Common myeloid progenitor, CD34-positive (primary cell): Measurements from ENCODE around the gene OTUD3.
"Not testable (repeated sequence)": the region's sequence is repeated elsewhere in the genome, so short reads cannot be mapped to it uniquely, and the experiment has no call there.

Experiments used
- CTCF ChIA-PET: fragments of 350-600 bp; sonication (Branson Sonifier 250); formaldehyde crosslinking; loops from one replicate; lab custom pipeline; 2021; ENCODE audit warnings: antibody characterized with exemption; lab: Charles Lee
- POLR2A ChIA-PET: fragments of 350-600 bp; sonication (Branson Sonifier 250); formaldehyde crosslinking; loops from one replicate; lab custom pipeline; 2021; ENCODE audit warnings: antibody characterized with exemption; lab: Charles Lee
- DNase-seq, 3 donors: peaks; one replicate each; pipeline versions ENCODE4 v3.0.0 to v3.0.0-alpha.2; 2013
- H3K27ac ChIP-seq, 2 experiments: 1 replicate in 1 of 2; 2 replicates in 1 of 2; pipeline ENCODE4 v1.7.0; 2013; ENCODE audit warnings: inconsistent platforms in 2 of 2, low read length in 2 of 2, mild to moderate bottlenecking in 2 of 2, low read depth in 1 of 2, moderate library complexity in 1 of 2; ENCODE audit not compliant: severe bottlenecking in 2 of 2, insufficient read depth in 1 of 2, poor library complexity in 1 of 2
- H3K27me3 ChIP-seq, 5 experiments: replicated peaks in 2 of 5; 1 replicate in 3 of 5; 2 replicates in 2 of 5; pipeline versions ENCODE4 v1.6.1 to v1.7.0; 2013; ENCODE audit warnings: low read length in 4 of 5, mild to moderate bottlenecking in 2 of 5, moderate library complexity in 2 of 5, inconsistent platforms in 1 of 5; ENCODE audit not compliant: insufficient read depth in 5 of 5, control insufficient read depth in 4 of 5
- H3K36me3 ChIP-seq, 4 experiments: 1 replicate in 2 of 4; 2 replicates in 2 of 4; pipeline versions ENCODE4 v1.6.1 to v1.7.0; 2013; ENCODE audit warnings: low read length in 3 of 4, control low read depth in 1 of 4, mild to moderate bottlenecking in 1 of 4; ENCODE audit not compliant: control insufficient read depth in 4 of 4, insufficient read depth in 4 of 4
- H3K4me1 ChIP-seq, 4 experiments: 1 replicate in 3 of 4; 2 replicates in 1 of 4; pipeline versions ENCODE4 v1.6.1 to v1.7.1; 2013; ENCODE audit warnings: low read length in 3 of 4, mild to moderate bottlenecking in 3 of 4, control low read depth in 1 of 4, inconsistent platforms in 1 of 4, moderate library complexity in 1 of 4; ENCODE audit not compliant: control insufficient read depth in 4 of 4, insufficient read depth in 4 of 4; ENCODE audit errors: control extremely low read depth in 1 of 4
- H3K4me3 ChIP-seq, 7 experiments: 1 replicate in 4 of 7; 2 replicates in 3 of 7; pipeline versions ENCODE4 v1.5.1 to v1.7.0; 2013; ENCODE audit warnings: mild to moderate bottlenecking in 7 of 7, low read length in 6 of 7, moderate library complexity in 6 of 7, inconsistent platforms in 2 of 7, low read depth in 2 of 7, control low read depth in 1 of 7; ENCODE audit not compliant: insufficient read depth in 4 of 7, control insufficient read depth in 1 of 7; ENCODE audit errors: extremely low read depth in 1 of 7
- H3K9me3 ChIP-seq, 5 experiments: 1 replicate in 4 of 5; 2 replicates in 1 of 5; pipeline versions ENCODE4 v1.6.1 to v1.7.1; 2013; ENCODE audit warnings: low read length in 4 of 5, mild to moderate bottlenecking in 2 of 5, inconsistent platforms in 1 of 5, low read depth in 1 of 5, moderate library complexity in 1 of 5; ENCODE audit not compliant: control insufficient read depth in 4 of 5, insufficient read depth in 2 of 5; ENCODE audit errors: control extremely low read depth in 1 of 5
- WGBS: methylation state at CpG from one replicate; pipeline ENCODE4 v1.1.5; 2013; ENCODE audit not compliant: insufficient coverage; 5-methylcytosine and 5-hydroxymethylcytosine counted together

Gene OTUD3

DNA sequence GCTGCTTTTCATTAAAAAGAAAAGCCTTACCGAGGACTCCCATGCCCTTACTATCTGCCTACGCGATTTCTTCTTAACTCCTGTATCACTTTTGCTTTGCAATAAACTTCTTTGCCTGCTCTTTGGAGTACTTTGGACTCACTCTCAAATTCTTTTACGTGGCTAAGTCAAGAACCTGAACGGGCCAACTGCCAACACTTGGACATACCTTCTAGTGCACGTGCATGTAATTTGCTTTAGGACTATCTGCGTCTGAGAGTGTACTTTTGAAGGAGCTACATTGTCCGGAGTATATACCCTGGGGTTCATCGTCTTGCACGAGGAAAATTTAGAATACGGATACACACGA, 3.6 kb upstream of the OTUD3 start:
- Histone ChIP-seq H3K27me3 (peaks cover 0 to 15% (median 2%) of the 10 kb centered on the region in 5 experiments), H3K36me3 (no peaks in the 10 kb centered on the region), H3K9me3 (no peaks in the 10 kb centered on the region), H3K27ac (no peak overlapping the region), H3K4me1 (peaks cover 4 to 10% (median 8%) of the 10 kb centered on the region in 4 experiments), H3K4me3 (no peak overlapping the region)
- DNase-seq = no peak
- ChIA-PET POLR2A (no interaction called here), CTCF (interaction anchor here (0.8 kb wide), 1 partner anchor 12 kb away, joined by 3 read pairs; no protein-coding TSS in a partner anchor)
- 95% methylated on average over 12 of the region's 12 CpGs for WGBS

DNA sequence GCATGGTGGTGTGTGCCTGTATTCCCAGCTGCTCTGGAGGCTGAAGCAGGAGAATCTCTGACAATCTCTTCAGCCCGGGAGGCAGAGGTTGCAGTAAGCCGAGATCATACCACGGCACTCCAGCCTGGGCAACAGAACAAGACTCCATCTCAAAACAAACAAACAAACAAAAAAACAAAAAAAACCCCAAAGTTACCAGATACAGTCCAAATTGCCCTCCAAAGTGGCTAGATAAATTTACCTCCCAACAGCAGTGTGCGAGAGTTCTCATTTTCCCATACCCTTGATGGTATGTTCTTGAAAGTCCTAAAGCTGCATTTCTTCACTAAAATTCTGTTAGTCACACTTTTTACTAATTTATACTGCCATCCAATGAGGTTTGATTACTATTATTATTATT, 3.0 kb upstream of the OTUD3 start:
- no peak for DNase-seq
- Histone ChIP-seq H3K9me3 (no peaks in the 10 kb centered on the region), H3K4me3 (no peak overlapping the region), H3K36me3 (no peaks in the 10 kb centered on the region), H3K27ac (no peak overlapping the region), H3K4me1 (peaks cover 4 to 14% (median 8%) of the 10 kb centered on the region in 4 experiments), H3K27me3 (peaks cover 0 to 14% (median 2%) of the 10 kb centered on the region in 5 experiments)
- WGBS = 94% methylated on average over 2 of the region's 4 CpGs
- CTCF ChIA-PET = no interaction called here
- POLR2A ChIA-PET = no interaction called here

DNA sequence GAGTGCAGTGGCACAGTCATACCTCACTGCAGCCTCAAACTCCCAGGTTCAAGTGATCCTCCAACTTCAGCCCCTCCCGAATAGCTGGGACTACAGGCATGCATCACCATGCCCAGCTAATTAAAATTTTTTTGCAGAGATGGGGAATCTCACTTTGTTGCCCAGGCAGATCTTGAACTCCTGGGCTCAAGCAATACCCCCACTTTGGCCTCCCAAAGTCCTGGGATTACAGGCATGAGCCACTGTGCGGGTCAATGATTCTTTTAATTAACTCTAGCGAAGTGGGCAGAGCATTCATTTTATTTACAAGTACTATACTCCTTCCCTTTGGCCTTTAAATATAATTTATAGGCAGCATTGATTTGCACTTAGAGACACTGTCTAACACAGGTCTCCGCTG, 2.5 kb upstream of the OTUD3 start:
- Histone ChIP-seq H3K36me3 (peaks cover 0 to 3% (median 0%) of the 10 kb centered on the region in 4 experiments), H3K4me3 (no peak overlapping the region), H3K27me3 (peaks cover 0 to 12% (median 2%) of the 10 kb centered on the region in 5 experiments), H3K4me1 (peaks cover 4 to 14% (median 8%) of the 10 kb centered on the region in 4 experiments), H3K27ac (no peak overlapping the region), H3K9me3 (no peaks in the 10 kb centered on the region)
- POLR2A ChIA-PET = no interaction called here
- no peak for DNase-seq
- CTCF ChIA-PET = no interaction called here
- WGBS = 88% methylated on average over 1 of the region's 4 CpGs

DNA sequence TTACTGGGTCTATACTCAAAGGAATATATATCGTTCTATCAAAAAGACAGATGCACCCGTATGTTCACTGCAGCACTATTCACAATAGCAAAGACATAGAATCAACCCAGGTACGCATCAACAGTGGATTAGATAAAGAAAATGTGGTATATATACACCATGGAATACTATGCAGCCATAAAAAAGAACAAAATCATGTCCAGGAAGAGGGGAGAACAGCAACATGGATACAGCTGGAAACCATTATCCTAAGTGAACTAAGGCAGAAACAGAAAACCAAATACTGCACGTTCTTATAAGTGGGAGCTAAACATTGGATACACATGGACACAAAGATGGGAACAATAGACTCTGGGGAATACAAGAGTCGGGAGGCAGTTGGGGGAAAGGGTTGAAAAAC, 1.4 kb upstream of the OTUD3 start:
- H3K4me3 ChIP-seq, H3K9me3 ChIP-seq, POLR2A ChIA-PET, DNase-seq, H3K27ac ChIP-seq, H3K36me3 ChIP-seq: not testable (repeated sequence)
- Histone ChIP-seq H3K4me1 (peaks cover 4 to 14% (median 8%) of the 10 kb centered on the region in 4 experiments), H3K27me3 (peaks cover 0 to 11% (median 0%) of the 10 kb centered on the region in 5 experiments)
- CTCF ChIA-PET = interaction anchor here (0.8 kb wide), 1 partner anchor 172 kb away, joined by 3 read pairs; no protein-coding TSS in a partner anchor
- WGBS = 100% methylated on average over 2 of the region's 5 CpGs

DNA sequence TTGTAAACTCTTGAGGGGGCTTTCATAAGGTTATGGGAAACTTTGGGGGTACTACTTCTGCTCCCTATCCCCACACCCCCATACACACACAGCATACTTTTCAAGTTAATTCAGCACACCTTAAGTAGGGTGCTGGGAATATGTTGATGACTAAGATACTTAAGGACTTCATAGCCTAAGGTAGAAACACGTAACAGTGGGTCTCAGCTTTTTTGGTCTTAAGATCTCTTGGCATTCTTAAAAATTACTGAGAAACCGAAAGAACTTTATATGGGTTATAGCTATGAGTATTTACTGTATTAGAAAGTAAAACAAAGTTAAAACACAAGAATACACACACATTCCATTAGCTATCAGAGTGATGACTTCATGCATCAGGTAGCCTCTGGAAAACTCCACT, 2.1 kb downstream of the OTUD3 start:
- peaks cover 0 to 13% (median 3%) of the 10 kb centered on the region in 4 experiments for H3K36me3 ChIP-seq
- ChIA-PET CTCF (no interaction called here), POLR2A (no interaction called here)
- H3K4me3 ChIP-seq = no peak overlapping the region
- DNase-seq = no peak
- 100% methylated on average over 1 of the region's 2 CpGs for WGBS
- peaks cover 4 to 14% (median 8%) of the 10 kb centered on the region in 4 experiments for H3K4me1 ChIP-seq
- H3K27ac ChIP-seq = no peak overlapping the region
- H3K27me3 ChIP-seq = peaks cover 0 to 4% (median 0%) of the 10 kb centered on the region in 5 experiments
- H3K9me3 ChIP-seq = peaks cover 0 to 1% (median 0%) of the 10 kb centered on the region in 5 experiments

DNA sequence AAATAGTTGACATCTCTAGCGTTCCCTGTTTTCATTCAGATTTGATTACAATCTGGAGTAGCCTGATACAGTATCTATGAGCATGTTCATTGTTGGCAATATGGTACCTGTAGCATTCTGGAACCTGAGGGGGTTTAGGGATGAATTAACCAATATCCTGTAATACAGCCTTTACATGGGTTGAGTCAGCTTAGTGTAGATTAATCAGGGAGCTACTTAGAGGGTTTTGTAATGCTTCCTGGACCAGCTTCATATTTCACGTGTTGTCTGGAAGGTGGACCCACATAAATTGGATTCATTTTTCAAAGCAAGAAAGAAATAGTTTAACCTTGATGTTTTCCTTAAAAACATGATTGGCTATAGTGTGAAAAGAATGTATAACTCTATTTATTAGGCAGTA, 3.6 kb downstream of the OTUD3 start:
- no peak for DNase-seq

DNA sequence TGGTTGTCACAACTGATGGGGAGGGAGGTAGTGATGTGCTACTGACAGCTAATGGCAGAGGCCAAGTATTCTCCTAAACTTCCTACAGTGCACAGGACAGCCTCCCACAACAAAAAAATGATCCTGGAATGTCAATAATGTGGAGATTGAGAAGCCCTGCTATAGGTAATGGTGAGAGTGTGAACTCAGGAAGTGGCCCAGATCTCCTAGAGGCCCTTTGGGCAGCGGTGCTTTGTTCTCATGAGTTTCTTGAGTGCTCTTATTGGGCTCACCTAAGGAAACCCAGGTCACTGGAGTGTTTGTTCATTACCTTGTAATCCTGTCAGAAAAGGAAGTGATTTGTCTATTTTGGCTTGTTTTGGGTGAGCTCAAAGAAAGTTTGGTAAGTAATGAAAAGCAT, 5.9 kb downstream of the OTUD3 start:
- POLR2A ChIA-PET = no interaction called here
- WGBS = 100% methylated on average over 1 of the region's 1 CpG

More for the DNA sequence above, 3.6 kb downstream of the OTUD3 start:
- 100% methylated on average over 2 of the region's 2 CpGs for WGBS
- Histone ChIP-seq H3K36me3 (peaks cover 3 to 15% (median 5%) of the 10 kb centered on the region in 4 experiments), H3K27ac (no peak overlapping the region), H3K4me1 (peaks cover 4 to 14% (median 8%) of the 10 kb centered on the region in 4 experiments), H3K4me3 (no peak overlapping the region), H3K9me3 (peaks cover 0 to 1% (median 0%) of the 10 kb centered on the region in 5 experiments), H3K27me3 (no peaks in the 10 kb centered on the region)
- ChIA-PET POLR2A (no interaction called here), CTCF (no interaction called here)

More for the DNA sequence above, 5.9 kb downstream of the OTUD3 start:
- Histone ChIP-seq H3K36me3 (peaks cover 13 to 37% (median 19%) of the 10 kb centered on the region in 4 experiments), H3K4me3 (no peak overlapping the region), H3K27me3 (no peaks in the 10 kb centered on the region), H3K4me1 (peaks cover 2 to 8% (median 5%) of the 10 kb centered on the region in 4 experiments), H3K9me3 (peaks cover 0 to 1% (median 0%) of the 10 kb centered on the region in 5 experiments), H3K27ac (no peak overlapping the region)
- no peak for DNase-seq
- CTCF ChIA-PET = no interaction called here
